CD4-positive, CD25-positive, alpha-beta regulatory T cell (primary cell): ENCODE results near the gene ABCC6. TPM values are rescaled to one million over a fixed set of nuclear protein-coding genes. Genes with fewer than 3 reads are reported as not detected.
"Not testable (repeated sequence)": the region's sequence is repeated elsewhere in the genome, so short reads cannot be mapped to it uniquely, and the experiment has no call there.

Experiments
- ATAC-seq, 2 donors: fragments of 150-1000 bp; cut with Tn5 transposase; one replicate each; pipeline ENCODE4 v1.10.0; 2021; ENCODE audit warnings: low read depth in 2 of 2, moderate number of reproducible peaks in 2 of 2, moderate library complexity in 1 of 2
- DNase-seq, 3 donors: peaks; one replicate each; pipeline versions ENCODE4 v3.0.0 to v3.0.0-alpha.2; 2012 to 2022; ENCODE audit warnings: mixed read lengths in 1 of 3
- H3K27ac ChIP-seq: one replicate; pipeline ENCODE4 v1.7.0; 2013; ENCODE audit warnings: mild to moderate bottlenecking, low read length; ENCODE audit not compliant: insufficient read depth, poor library complexity, severe bottlenecking
- H3K27me3 ChIP-seq: one replicate; pipeline ENCODE4 v1.7.0; 2013; ENCODE audit warnings: low read length; ENCODE audit not compliant: control insufficient read depth, insufficient read depth
- H3K36me3 ChIP-seq: one replicate; pipeline ENCODE4 v1.7.0; 2013; ENCODE audit warnings: mild to moderate bottlenecking, low read length, moderate library complexity; ENCODE audit not compliant: control insufficient read depth, insufficient read depth
- H3K4me1 ChIP-seq: 2 replicates; pipeline ENCODE4 v1.7.0; 2013; ENCODE audit warnings: mild to moderate bottlenecking, low read length; ENCODE audit not compliant: insufficient read depth, control insufficient read depth, poor library complexity, severe bottlenecking
- H3K4me3 ChIP-seq: one replicate; pipeline ENCODE4 v1.7.0; 2013; ENCODE audit warnings: low read depth, mild to moderate bottlenecking, low read length, moderate library complexity
- H3K9me3 ChIP-seq, 2 experiments: 1 replicate in 1 of 2; 2 replicates in 1 of 2; pipeline ENCODE4 v1.7.0; 2013; ENCODE audit warnings: low read length in 2 of 2, mild to moderate bottlenecking in 1 of 2, moderate library complexity in 1 of 2; ENCODE audit not compliant: control insufficient read depth in 2 of 2
- H3K27ac Mint-ChIP-seq, 3 donors: one replicate each; pipeline ENCODE4 v1.8.0; 2020 to 2022; ENCODE audit warnings: mild to moderate bottlenecking in 3 of 3, mixed read lengths in 3 of 3, moderate library complexity in 2 of 3
- H3K27me3 Mint-ChIP-seq: one replicate; pipeline ENCODE4 v1.8.0; 2022; ENCODE audit warnings: mild to moderate bottlenecking, mixed read lengths
- H3K36me3 Mint-ChIP-seq: one replicate; pipeline ENCODE4 v1.8.0; 2020; ENCODE audit warnings: mixed read lengths
- H3K4me1 Mint-ChIP-seq, 4 donors: one replicate each; pipeline ENCODE4 v1.8.0; 2020 to 2022; ENCODE audit warnings: mixed read lengths in 4 of 4, mild to moderate bottlenecking in 1 of 4
- H3K4me3 Mint-ChIP-seq, 4 donors: one replicate each; pipeline ENCODE4 v1.8.0; 2020 to 2022; ENCODE audit warnings: mild to moderate bottlenecking in 4 of 4, mixed read lengths in 4 of 4, moderate library complexity in 3 of 4
- H3K9me3 Mint-ChIP-seq, 7 donors: one replicate each; pipeline ENCODE4 v1.8.0; 2020 to 2022; ENCODE audit warnings: mixed read lengths in 7 of 7, mild to moderate bottlenecking in 3 of 7, moderate library complexity in 2 of 7
- polyA plus RNA-seq, 4 donors: library from polyadenylated mRNA; unstranded; fragments of 300-500 nt; fragmentation: Illumina TruSeq; gene quantifications; one replicate each; pipeline ENCODE4 v1.2.3, GENCODE V29; 2021
- total RNA-seq: library from RNA; stranded (reverse); gene quantifications from one replicate; pipeline ENCODE4 v1.2.3, GENCODE V29; 2022

Gene ABCC6
- total and polyA plus RNA-seq, 5 donors from 2014 or later: 0.09 to 0.25 (median 0.13) TPM; not detected in 1

DNA sequence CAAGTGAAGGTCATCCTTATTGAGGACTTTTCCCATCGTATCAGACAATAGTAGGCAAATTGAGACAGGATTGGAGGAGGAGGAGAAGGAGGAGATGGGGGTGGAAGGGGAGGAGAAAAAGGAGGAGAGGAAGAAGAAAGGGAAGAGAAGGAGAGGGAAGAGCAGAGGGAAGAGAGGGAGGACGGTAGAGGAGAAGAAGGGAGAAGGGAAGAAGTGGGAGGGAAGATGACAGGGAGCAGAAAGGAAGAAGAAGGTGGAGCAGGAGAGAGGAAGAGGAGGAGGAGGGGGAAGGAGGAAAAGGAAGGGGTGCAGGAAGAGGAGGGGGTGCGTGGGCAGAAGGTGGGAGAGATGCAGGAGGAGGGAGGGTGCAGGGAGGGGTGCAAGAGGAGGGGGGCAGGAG is 26.0 kb downstream of the ABCC6 start:
- no peak overlapping the region for H3K4me3 Mint-ChIP-seq
- no peak overlapping the region for H3K27ac ChIP-seq
- H3K27me3 Mint-ChIP-seq: peaks cover 21% of the 10 kb centered on the region
- H3K4me3 ChIP-seq: no peak overlapping the region
- peaks cover 0 to 4% (median under 1%) of the 10 kb centered on the region in 4 donors for H3K4me1 Mint-ChIP-seq
- peaks cover 4% of the 10 kb centered on the region for H3K4me1 ChIP-seq
- no peaks in the 10 kb centered on the region for H3K36me3 ChIP-seq
- no peaks in the 10 kb centered on the region for H3K27me3 ChIP-seq
- peaks cover 0 to 1% (median 0%) of the 10 kb centered on the region in 7 donors for H3K9me3 Mint-ChIP-seq
- DNase-seq: no peak
- H3K36me3 Mint-ChIP-seq: no peaks in the 10 kb centered on the region
- H3K9me3 ChIP-seq: no peaks in the 10 kb centered on the region
- no peak overlapping the region for H3K27ac Mint-ChIP-seq
- ATAC-seq: no peak

- Mint-ChIP-seq H3K4me3 (no peak overlapping the region), H3K4me1 (peaks cover 0 to 4% (median under 1%) of the 10 kb centered on the region in 4 donors), H3K36me3 (no peaks in the 10 kb centered on the region), H3K9me3 (peaks cover 0 to 1% (median 0%) of the 10 kb centered on the region in 7 donors), H3K27me3 (peaks cover 27% of the 10 kb centered on the region), H3K27ac (no peak overlapping the region)
- no peak overlapping the region for H3K4me3 ChIP-seq
- no peaks in the 10 kb centered on the region for H3K9me3 ChIP-seq
- H3K27me3 ChIP-seq: no peaks in the 10 kb centered on the region
- peaks cover 4% of the 10 kb centered on the region for H3K4me1 ChIP-seq
- DNase-seq (no peak), ATAC-seq (no peak)
- no peak overlapping the region for H3K27ac ChIP-seq
- no peaks in the 10 kb centered on the region for H3K36me3 ChIP-seq
Observed at GRCh38 chr16:16196099-16196498, 27.2 kb downstream of the ABCC6 start.

DNA sequence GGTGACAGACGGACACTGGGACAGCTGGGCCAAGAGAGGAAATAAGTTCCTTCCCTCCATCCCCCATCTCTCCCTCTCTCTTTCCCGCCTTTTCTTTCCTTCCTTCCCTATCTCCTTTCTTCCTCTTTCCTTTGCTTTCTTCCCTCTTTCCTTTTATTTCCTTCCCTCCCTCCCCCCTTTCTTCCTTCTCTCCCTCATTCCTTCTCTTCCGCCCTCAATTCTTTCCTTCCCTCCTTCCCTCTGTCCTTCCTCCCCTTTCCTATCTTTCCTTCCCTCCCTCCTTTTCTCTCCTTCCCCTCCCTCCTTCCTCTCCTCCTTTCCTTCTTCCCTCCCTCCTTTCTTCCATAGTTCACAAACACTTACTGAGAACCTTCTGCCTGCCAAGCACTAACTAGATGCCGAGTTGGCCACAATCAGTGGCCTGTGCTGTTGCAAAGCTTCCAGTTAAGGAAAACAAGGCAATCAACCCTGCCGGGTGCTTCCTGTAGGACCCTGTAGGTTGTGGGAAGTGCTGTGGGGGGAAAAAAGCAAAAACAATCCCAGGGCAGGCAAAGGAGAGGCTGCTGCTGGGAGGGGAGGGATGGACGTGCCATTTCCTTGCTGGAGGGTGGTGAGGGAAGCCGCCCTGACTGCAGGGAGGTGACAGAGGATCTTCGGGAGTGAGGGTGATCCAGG is 31.7 kb downstream of the ABCC6 start:
- Mint-ChIP-seq H3K4me3 (no peak overlapping the region), H3K36me3 (no peaks in the 10 kb centered on the region), H3K27ac (no peak overlapping the region), H3K9me3 (peaks cover 0 to 1% (median 0%) of the 10 kb centered on the region in 7 donors), H3K27me3 (peaks cover 32% of the 10 kb centered on the region), H3K4me1 (peaks cover 0 to 5% (median 0%) of the 10 kb centered on the region in 4 donors)
- Histone ChIP-seq H3K27me3 (no peaks in the 10 kb centered on the region), H3K27ac (no peak overlapping the region), H3K4me1 (no peaks in the 10 kb centered on the region), H3K4me3 (no peak overlapping the region), H3K36me3 (no peaks in the 10 kb centered on the region), H3K9me3 (no peaks in the 10 kb centered on the region)
- DNase-seq (no peak), ATAC-seq (no peak)

- H3K27me3 ChIP-seq, H3K4me3 Mint-ChIP-seq, H3K36me3 ChIP-seq, H3K4me1 Mint-ChIP-seq, H3K9me3 ChIP-seq, DNase-seq, H3K27ac Mint-ChIP-seq, H3K9me3 Mint-ChIP-seq, H3K27ac ChIP-seq, H3K4me1 ChIP-seq, H3K4me3 ChIP-seq, ATAC-seq, H3K36me3 Mint-ChIP-seq: not testable (repeated sequence)
- H3K27me3 Mint-ChIP-seq: peaks cover 32% of the 10 kb centered on the region
Observed at GRCh38 chr16:16190966-16191365, 32.3 kb downstream of the ABCC6 start.

DNA sequence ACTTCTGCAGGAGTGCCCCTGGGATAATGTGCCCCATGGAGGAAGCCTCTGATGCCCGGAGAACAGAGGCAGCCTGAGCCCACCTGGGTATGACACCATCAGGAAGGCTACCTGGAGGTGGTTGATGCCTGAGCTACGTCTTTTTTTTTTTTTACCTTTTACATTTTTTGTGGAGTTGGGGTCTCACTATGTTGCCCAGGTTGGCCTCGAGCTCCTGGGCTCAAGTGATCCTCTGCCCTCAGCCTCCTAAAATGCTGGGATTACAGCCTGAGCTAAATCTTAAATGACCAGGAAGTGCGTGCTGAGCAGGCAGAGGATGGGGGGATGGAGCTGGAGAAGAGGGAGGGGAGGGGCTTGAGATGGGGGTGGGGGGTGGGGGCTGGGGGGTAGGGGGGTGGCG is 32.7 kb downstream of the ABCC6 start:
- Mint-ChIP-seq H3K27me3 (peaks cover 28% of the 10 kb centered on the region), H3K27ac (no peak overlapping the region), H3K36me3 (no peaks in the 10 kb centered on the region), H3K9me3 (peaks cover 0 to 1% (median 0%) of the 10 kb centered on the region in 7 donors), H3K4me3 (no peak overlapping the region), H3K4me1 (peaks cover 0 to 5% (median 0%) of the 10 kb centered on the region in 4 donors)
- no peak overlapping the region for H3K27ac ChIP-seq
- no peaks in the 10 kb centered on the region for H3K27me3 ChIP-seq
- no peak for DNase-seq
- H3K36me3 ChIP-seq: no peaks in the 10 kb centered on the region
- no peaks in the 10 kb centered on the region for H3K4me1 ChIP-seq
- no peak overlapping the region for H3K4me3 ChIP-seq
- no peak for ATAC-seq
- H3K9me3 ChIP-seq: no peaks in the 10 kb centered on the region

DNA sequence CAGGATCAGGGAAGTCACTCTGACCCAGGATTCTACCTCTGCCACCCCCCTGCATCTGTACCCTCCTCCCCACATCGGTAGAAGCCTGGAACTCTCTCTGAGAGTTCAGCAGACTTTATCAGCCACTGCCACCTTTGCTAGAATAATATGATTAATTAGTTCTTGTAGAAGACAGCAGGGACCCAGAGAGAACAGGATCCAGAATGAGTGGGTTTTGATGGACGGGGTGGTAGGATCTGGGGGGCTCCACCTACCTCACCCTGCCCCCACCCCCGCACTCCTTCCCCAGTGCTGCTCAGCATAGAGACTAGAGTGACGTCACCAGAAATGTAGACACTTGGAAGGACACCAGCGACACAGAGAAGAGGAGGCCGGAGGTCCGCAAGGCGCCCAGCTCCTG is 33.5 kb downstream of the ABCC6 start:
- Histone ChIP-seq H3K9me3 (no peaks in the 10 kb centered on the region), H3K4me3 (no peak overlapping the region), H3K27ac (no peak overlapping the region), H3K27me3 (no peaks in the 10 kb centered on the region), H3K36me3 (no peaks in the 10 kb centered on the region), H3K4me1 (no peaks in the 10 kb centered on the region)
- Mint-ChIP-seq H3K9me3 (peaks cover 0 to 1% (median 0%) of the 10 kb centered on the region in 7 donors), H3K36me3 (no peaks in the 10 kb centered on the region), H3K27me3 (peaks cover 23% of the 10 kb centered on the region), H3K4me3 (no peak overlapping the region), H3K27ac (no peak overlapping the region), H3K4me1 (peaks cover 0 to 3% (median 0%) of the 10 kb centered on the region in 4 donors)
- DNase-seq (no peak), ATAC-seq (no peak)

- H3K4me1 Mint-ChIP-seq: peaks cover 0 to 3% (median 0%) of the 10 kb centered on the region in 4 donors
Observed at GRCh38 chr16:16188827-16189226, 34.5 kb downstream of the ABCC6 start.

DNA sequence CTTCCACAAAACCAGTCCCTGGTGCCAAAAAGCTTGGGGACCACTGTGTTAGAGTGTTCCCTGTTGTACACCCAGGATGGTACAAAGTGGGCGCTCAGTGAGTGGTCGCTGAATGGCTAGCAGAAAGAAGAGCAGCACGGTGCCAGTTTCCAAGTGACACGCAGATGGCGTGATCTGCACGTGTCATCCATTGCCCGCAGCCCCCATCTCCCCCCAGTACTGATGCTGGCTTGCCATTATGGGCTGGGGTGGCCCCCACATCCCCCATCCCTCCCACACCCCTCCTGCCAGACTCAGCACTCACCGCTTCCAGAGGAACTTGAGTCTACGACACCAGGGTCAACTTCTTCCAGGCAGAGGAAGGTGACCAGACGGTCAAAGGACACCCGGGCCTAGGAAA is 36.5 kb downstream of the ABCC6 start:
- Histone ChIP-seq H3K27ac (no peak overlapping the region), H3K36me3 (no peaks in the 10 kb centered on the region), H3K9me3 (no peaks in the 10 kb centered on the region), H3K4me1 (no peaks in the 10 kb centered on the region), H3K27me3 (no peaks in the 10 kb centered on the region), H3K4me3 (no peak overlapping the region)
- no peak for DNase-seq
- Mint-ChIP-seq H3K9me3 (peaks cover 0 to 2% (median 0%) of the 10 kb centered on the region in 7 donors), H3K27ac (no peak overlapping the region), H3K27me3 (peaks cover 6% of the 10 kb centered on the region), H3K4me1 (peaks cover 0 to 3% (median 0%) of the 10 kb centered on the region in 4 donors), H3K4me3 (no peak overlapping the region), H3K36me3 (no peaks in the 10 kb centered on the region)
- no peak for ATAC-seq

More at GRCh38 chr16:16188827-16189226, 34.5 kb downstream of the ABCC6 start:
- peaks cover 0 to 3% (median 0%) of the 10 kb centered on the region in 7 donors for H3K9me3 Mint-ChIP-seq
- H3K4me3 ChIP-seq: no peak overlapping the region
- H3K27me3 Mint-ChIP-seq: peaks cover 20% of the 10 kb centered on the region
- no peak overlapping the region for H3K27ac Mint-ChIP-seq
- no peaks in the 10 kb centered on the region for H3K9me3 ChIP-seq
- H3K27ac ChIP-seq: no peak overlapping the region
- ATAC-seq (no peak), DNase-seq (no peak)
- no peaks in the 10 kb centered on the region for H3K36me3 ChIP-seq
- H3K4me1 ChIP-seq: no peaks in the 10 kb centered on the region
- no peaks in the 10 kb centered on the region for H3K27me3 ChIP-seq
- no peak overlapping the region for H3K4me3 Mint-ChIP-seq
- H3K36me3 Mint-ChIP-seq: no peaks in the 10 kb centered on the region
